ENCODE data around the gene AMOTL1.

Gene AMOTL1

GRCh38 chr11:94806419-94806818 is 38.3 kb downstream of the AMOTL1 start:
- no peak for TF ChIP-seq MAX (IDR thresholded peaks at IDR 0.05)
- TF ChIP-seq CEBPB (IDR thresholded peaks at IDR 0.05), result no peak
- no peak for TF ChIP-seq TCF12 (IDR thresholded peaks at IDR 0.05; ENCODE audit: low read depth)

GRCh38 chr11:94809251-94809650 is 41.1 kb downstream of the AMOTL1 start:
- TF ChIP-seq EP300 (IDR thresholded peaks at IDR 0.05; ENCODE audit: borderline replicate concordance), result no peak
- no peak for TF ChIP-seq CEBPB (IDR thresholded peaks at IDR 0.05)
- TF ChIP-seq MAX (IDR thresholded peaks at IDR 0.05), result no peak
- TF ChIP-seq CREB1 (IDR thresholded peaks at IDR 0.05; ENCODE audit: low read depth), result no peak
- TF ChIP-seq USF1 (IDR thresholded peaks at IDR 0.05), result no peak
- TF ChIP-seq REST (IDR thresholded peaks at IDR 0.05; ENCODE audit: low read depth), result no peak
- no peak for TF ChIP-seq ZBTB7A (IDR thresholded peaks at IDR 0.05; ENCODE audit: low read depth)
- no peak for TF ChIP-seq TAF1 (IDR thresholded peaks at IDR 0.05; ENCODE audit: low read depth)
- no peak for TF ChIP-seq YY1 (IDR thresholded peaks at IDR 0.05; ENCODE audit: low read depth)
- no peak for TF ChIP-seq TEAD4 (IDR thresholded peaks at IDR 0.05)
- TF ChIP-seq TCF12 (IDR thresholded peaks at IDR 0.05; ENCODE audit: low read depth), result no peak
- TF ChIP-seq RAD21 (IDR thresholded peaks at IDR 0.05; ENCODE audit: low read depth), result no peak
- TF ChIP-seq FOXM1 (IDR thresholded peaks at IDR 0.05; ENCODE audit: borderline replicate concordance, low read depth), result no peak
- no peak for TF ChIP-seq NFIC (IDR thresholded peaks at IDR 0.05)
- no peak for TF ChIP-seq EGR1 (IDR thresholded peaks at IDR 0.05)

- TF ChIP-seq EP300 (IDR thresholded peaks at IDR 0.05; ENCODE audit: borderline replicate concordance) (no peak), ZBTB7A (IDR thresholded peaks at IDR 0.05; ENCODE audit: low read depth) (no peak), YY1 (IDR thresholded peaks at IDR 0.05; ENCODE audit: low read depth) (no peak), RAD21 (IDR thresholded peaks at IDR 0.05; ENCODE audit: low read depth) (no peak), TEAD4 (IDR thresholded peaks at IDR 0.05) (no peak), CREB1 (IDR thresholded peaks at IDR 0.05; ENCODE audit: low read depth) (no peak), TAF1 (IDR thresholded peaks at IDR 0.05; ENCODE audit: low read depth) (no peak), EGR1 (IDR thresholded peaks at IDR 0.05) (no peak), NFIC (IDR thresholded peaks at IDR 0.05) (no peak), REST (IDR thresholded peaks at IDR 0.05; ENCODE audit: low read depth) (no peak)
These were observed 46.3 kb downstream of the AMOTL1 start for GRCh38 chr11:94814272-94814976.

GRCh38 chr11:94815705-94816344 is 47.7 kb downstream of the AMOTL1 start:
- TF ChIP-seq CEBPB (IDR thresholded peaks at IDR 0.05), result no peak
- no peak for TF ChIP-seq CREB1 (IDR thresholded peaks at IDR 0.05; ENCODE audit: low read depth)
- no peak for TF ChIP-seq NFIC (IDR thresholded peaks at IDR 0.05)

GRCh38 chr11:94820480-94820879 is 52.3 kb downstream of the AMOTL1 start:
- TF ChIP-seq TAF1 (IDR thresholded peaks at IDR 0.05; ENCODE audit: low read depth), result no peak
- no peak for TF ChIP-seq TCF12 (IDR thresholded peaks at IDR 0.05; ENCODE audit: low read depth)
- no peak for TF ChIP-seq NFIC (IDR thresholded peaks at IDR 0.05)
- TF ChIP-seq FOXM1 (IDR thresholded peaks at IDR 0.05; ENCODE audit: borderline replicate concordance, low read depth), result no peak
- no peak for TF ChIP-seq RAD21 (IDR thresholded peaks at IDR 0.05; ENCODE audit: low read depth)
- TF ChIP-seq ZBTB7A (IDR thresholded peaks at IDR 0.05; ENCODE audit: low read depth), result no peak
- no peak for TF ChIP-seq EGR1 (IDR thresholded peaks at IDR 0.05)
- TF ChIP-seq CEBPB (IDR thresholded peaks at IDR 0.05), result no peak
- TF ChIP-seq EP300 (IDR thresholded peaks at IDR 0.05; ENCODE audit: borderline replicate concordance), result no peak
- no peak for TF ChIP-seq CREB1 (IDR thresholded peaks at IDR 0.05; ENCODE audit: low read depth)
- TF ChIP-seq USF1 (IDR thresholded peaks at IDR 0.05), result no peak
- no peak for TF ChIP-seq TEAD4 (IDR thresholded peaks at IDR 0.05)
- no peak for TF ChIP-seq YY1 (IDR thresholded peaks at IDR 0.05; ENCODE audit: low read depth)
- TF ChIP-seq MAX (IDR thresholded peaks at IDR 0.05), result no peak
- no peak for TF ChIP-seq REST (IDR thresholded peaks at IDR 0.05; ENCODE audit: low read depth)
